Lung microvascular endothelial cell (primary cell): ENCODE results near the gene FUT3. TPM values are rescaled to one million over a fixed set of nuclear protein-coding genes. Genes with fewer than 3 reads are reported as not detected.
A peak's percentile ranks its signal among the peaks of the same experiment; 100 is the strongest.
"Not testable (repeated sequence)": the region's sequence is repeated elsewhere in the genome, so short reads cannot be mapped to it uniquely, and the experiment has no call there.

Experiments used
- DNase-seq, 2 donors: peaks; one replicate each; pipeline versions ENCODE4 v3.0.0 to v3.0.0-alpha.2; 2010; ENCODE audit warnings: low read depth in 2 of 2
- total RNA-seq: library from RNA; depleted of rRNA; stranded (reverse); fragments of >200 nt; gene quantifications from 2 replicates; pipeline ENCODE4 v1.2.1, GENCODE V29; 2014

FUT3 gene
- total RNA-seq, result not detected in 2 replicates

- DNase-seq, result no peak
Measured at GRCh38 chr19:5851302-5851701, at the start of gene FUT3. TSS of gene FUT3 (minus strand) at chr19:5851449.

GRCh38 chr19:5900976-5901375 is 49.7 kb upstream of the FUT3 start:
- DNase-seq, result no peak

- DNase-seq, result no peak
Measured at GRCh38 chr19:5899728-5900526, 48.7 kb upstream of the FUT3 start.

GRCh38 chr19:5897189-5897969 is 46.1 kb upstream of the FUT3 start:
- DNase-seq, result no peak

- DNase-seq, result no peak
Measured at GRCh38 chr19:5896365-5897076, 45.3 kb upstream of the FUT3 start.

GRCh38 chr19:5895890-5896289 is 44.6 kb upstream of the FUT3 start:
- no peak for DNase-seq

GRCh38 chr19:5895409-5895808 is 44.2 kb upstream of the FUT3 start:
- DNase-seq, result no peak

GRCh38 chr19:5894704-5895349 is 43.6 kb upstream of the FUT3 start:
- DNase-seq, result no peak

- peak in 1 of 2 donors; percentile 64 for DNase-seq
Measured at GRCh38 chr19:5893907-5894703, 42.9 kb upstream of the FUT3 start.

GRCh38 chr19:5893296-5893903 is 42.2 kb upstream of the FUT3 start:
- DNase-seq, result no peak

- DNase-seq, result no peak
Measured at GRCh38 chr19:5892772-5893275, 41.6 kb upstream of the FUT3 start.

GRCh38 chr19:5891938-5892771 is 40.9 kb upstream of the FUT3 start:
- peak; percentile 41 to 72 for DNase-seq

GRCh38 chr19:5891572-5891937 is 40.3 kb upstream of the FUT3 start:
- DNase-seq, result no peak

- no peak for DNase-seq
Measured at GRCh38 chr19:5890099-5890498, 38.9 kb upstream of the FUT3 start.

- no peak for DNase-seq
Measured at GRCh38 chr19:5889288-5889971, 38.2 kb upstream of the FUT3 start.

- DNase-seq, result not testable (repeated sequence)
Measured at GRCh38 chr19:5884065-5884811, 33.0 kb upstream of the FUT3 start.

GRCh38 chr19:5883157-5883873 is 32.1 kb upstream of the FUT3 start:
- DNase-seq, result not testable (repeated sequence)
